GM21381 (cell line): ENCODE data around the gene KCNE2.
A peak's percentile ranks its signal among the peaks of the same experiment; 100 is the strongest.
"Not testable (repeated sequence)": the region's sequence is repeated elsewhere in the genome, so short reads cannot be mapped to it uniquely, and the experiment has no call there.

ENCODE experiments used
- ATAC-seq: cut with Tn5 transposase; IDR thresholded peaks from one replicate; pipeline ENCODE4 v1.9.1; 2021; ENCODE audit warnings: mild to moderate bottlenecking, moderate library complexity; ENCODE audit not compliant: unreplicated experiment

The KCNE2 gene

DNA sequence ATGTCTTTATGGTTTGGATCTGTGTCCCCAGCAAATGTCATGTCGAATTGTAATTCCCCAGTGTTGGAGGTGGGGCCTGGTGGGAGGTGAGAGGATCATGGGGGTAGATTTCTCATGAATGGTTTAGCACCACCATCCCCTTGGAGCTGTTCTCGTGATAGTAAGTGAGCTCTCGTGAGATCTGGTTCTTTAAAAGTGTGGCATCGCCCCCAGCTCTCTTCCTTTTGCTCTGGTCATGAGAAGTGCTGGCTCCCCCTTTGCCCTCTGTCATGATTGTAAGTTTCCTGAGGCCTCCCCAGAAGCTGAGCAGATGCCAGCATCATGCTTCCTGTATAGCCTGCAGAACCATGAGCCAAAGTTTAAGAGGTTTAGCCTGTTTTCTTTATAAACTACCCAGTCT, 11.2 kb upstream of the KCNE2 start:
- ATAC-seq: no peak

GRCh38 chr21:34353182-34353581, 10.6 kb upstream of the KCNE2 start:
- ATAC-seq: no peak

DNA sequence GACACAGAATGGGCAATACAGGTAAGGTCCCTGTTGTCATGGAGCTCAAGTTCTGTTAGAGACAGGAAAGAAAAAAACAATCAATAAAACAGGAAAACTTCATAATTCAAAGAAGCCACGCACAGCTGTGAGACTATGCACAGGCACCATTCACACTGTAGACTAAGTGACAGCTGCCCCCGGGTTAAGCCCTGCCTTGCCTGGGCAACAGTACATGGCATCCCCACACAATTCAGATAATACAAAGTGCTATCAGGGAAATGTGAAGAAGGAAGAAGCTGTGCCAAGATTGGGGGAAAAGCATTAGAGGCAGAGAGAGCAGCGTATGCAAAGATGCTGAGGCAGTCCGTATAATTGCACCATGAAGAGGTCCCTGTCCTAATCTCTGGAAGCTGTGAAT, 9.0 kb upstream of the KCNE2 start:
- no peak for ATAC-seq

DNA sequence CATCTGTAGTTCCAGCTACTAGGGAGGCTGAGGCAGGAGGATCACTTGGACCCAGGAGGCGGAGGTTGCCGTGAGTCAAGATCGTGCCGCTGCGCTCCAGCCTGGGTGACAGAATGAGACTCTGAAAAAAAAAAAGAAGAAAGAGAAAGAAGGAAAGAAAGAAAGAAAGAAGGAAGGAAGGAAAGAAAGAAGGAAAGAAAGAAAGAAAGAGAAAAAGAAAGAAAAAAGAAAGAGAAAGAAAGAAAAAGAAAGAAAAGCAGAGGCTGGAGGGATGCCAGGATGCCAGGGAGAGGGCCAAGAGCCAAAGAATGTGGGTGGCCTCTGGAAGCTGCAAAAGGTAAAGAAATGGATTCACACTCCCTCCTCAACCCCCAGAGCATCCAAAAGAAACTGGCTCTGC, 8.2 kb upstream of the KCNE2 start:
- no peak for ATAC-seq

DNA sequence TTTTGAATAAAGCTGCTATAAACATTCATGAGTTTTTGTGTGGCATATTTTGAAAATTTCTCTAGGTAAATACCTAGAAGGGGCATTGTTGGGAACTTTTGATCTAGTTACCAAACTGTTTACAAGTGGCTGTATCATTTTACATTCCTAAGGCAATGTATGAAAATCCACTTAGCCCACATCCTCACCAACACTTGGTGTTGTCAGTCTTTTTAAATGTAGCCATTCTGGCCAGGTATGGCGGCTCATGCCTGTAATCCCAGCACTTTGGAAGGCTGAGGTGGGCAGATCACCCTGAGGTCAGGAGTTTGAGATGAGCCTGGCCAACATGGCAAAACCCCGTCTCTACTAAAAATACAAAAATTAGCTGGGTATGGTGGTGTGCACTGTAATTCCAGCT, 5.9 kb upstream of the KCNE2 start:
- ATAC-seq: no peak

DNA sequence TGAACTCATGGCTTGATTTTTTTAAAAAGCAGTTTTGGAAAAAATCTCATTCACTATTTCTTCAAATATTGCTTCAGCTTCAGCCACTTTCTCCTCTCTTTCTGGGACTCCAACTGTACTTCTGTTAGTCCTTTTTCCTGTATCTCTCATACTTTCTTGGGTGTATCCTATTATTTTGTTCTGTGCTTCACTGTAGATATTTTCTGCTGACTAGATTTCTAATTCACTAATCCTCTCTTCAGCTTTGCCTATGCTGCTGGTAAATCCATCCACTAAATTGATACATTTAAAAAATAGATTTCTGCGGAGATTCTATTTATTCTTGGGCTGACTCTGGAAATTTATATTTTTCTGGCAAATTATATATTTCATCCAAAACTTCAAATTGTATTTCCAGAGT, 4.9 kb upstream of the KCNE2 start:
- ATAC-seq: no peak

DNA sequence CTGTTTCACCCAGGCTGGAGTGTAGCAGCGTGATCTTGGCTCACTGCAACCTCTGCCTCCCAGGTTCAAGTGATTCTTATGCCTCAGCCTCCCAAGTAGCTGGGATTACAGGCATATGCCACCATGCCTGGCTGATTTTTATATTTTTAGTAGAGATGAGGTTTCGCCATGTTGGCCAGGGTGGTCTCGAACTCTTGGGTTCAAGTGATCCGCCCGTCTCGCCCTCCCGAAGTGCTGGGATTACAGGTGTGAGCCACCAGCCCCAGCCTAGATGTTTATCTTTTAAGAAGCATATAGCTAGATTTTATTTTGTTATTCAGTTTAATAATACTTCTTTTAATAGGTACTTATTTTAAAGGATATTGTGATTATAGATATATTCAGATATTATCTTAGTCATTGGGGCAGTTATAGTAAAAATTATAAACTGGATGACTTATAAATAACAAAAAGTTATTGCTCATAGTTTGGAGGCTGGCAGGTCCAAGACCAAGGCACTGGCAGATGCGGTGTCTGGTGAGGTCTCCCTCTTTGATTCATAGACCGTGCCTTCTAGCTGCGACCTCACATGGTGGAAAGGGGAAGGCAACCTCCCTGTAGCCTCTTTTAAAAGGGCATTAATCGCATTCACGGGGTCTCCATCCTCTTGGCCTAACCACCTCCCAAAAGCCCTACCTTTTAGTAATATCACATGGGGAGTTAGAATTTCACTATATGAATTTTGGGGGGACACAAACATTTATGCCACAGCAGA, 3.1 kb upstream of the KCNE2 start:
- no peak for ATAC-seq

DNA sequence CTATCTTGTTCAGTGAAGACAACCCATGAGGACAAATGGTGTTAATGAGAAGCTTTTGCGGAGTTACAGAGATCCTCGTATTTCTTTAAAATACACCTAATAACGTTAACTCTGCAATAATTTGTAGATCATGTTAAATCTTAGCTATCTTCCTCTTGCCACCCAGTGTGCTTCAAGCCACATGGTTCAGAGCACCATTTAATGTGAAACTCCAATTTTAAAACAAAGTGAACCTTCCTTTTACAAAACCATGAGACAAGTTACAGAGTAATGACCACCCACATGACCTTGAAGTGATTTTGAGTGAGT, 1.7 kb upstream of the KCNE2 start:
- ATAC-seq: no peak

DNA sequence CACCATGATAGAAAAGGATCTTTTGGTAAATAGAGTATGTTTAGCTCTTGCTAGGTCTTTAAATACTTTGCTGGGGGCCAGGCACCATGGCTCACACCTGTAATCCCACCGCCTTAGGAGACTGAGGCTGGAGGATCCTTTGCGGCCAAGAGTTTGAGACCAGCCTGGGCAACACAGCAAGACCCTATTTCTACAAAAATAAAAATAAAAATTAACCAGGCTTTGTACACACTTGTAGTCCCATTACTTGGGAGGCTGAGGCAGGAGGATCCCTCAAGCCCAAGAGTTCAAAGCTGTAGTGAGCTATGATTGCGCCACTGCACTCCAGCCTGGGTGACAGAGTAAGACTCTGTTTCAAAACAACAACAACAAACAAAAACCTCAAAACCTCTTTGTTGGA, 1.1 kb upstream of the KCNE2 start:
- ATAC-seq: no peak

DNA sequence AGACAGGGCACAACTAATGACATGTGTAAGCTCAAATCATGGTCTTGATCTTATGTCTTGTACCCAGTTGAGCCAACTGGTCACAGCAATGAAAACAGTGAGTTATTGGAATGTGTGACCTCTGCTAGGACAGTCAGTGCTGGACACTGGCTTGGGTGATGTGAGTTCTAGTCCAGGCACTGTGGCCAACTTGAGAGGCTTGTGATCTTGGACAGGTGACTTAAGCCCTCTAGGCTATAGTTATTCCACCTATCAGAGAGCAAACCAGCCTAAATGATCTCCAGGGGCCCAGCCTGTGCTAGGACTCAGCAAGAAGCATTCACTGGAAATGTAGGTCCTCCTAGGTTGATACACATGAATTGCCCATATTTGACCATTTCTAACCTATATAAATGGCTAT, 1.1 kb downstream of the KCNE2 start:
- no peak for ATAC-seq

GRCh38 chr21:34365809-34366208, 2.0 kb downstream of the KCNE2 start:
- no peak for ATAC-seq

DNA sequence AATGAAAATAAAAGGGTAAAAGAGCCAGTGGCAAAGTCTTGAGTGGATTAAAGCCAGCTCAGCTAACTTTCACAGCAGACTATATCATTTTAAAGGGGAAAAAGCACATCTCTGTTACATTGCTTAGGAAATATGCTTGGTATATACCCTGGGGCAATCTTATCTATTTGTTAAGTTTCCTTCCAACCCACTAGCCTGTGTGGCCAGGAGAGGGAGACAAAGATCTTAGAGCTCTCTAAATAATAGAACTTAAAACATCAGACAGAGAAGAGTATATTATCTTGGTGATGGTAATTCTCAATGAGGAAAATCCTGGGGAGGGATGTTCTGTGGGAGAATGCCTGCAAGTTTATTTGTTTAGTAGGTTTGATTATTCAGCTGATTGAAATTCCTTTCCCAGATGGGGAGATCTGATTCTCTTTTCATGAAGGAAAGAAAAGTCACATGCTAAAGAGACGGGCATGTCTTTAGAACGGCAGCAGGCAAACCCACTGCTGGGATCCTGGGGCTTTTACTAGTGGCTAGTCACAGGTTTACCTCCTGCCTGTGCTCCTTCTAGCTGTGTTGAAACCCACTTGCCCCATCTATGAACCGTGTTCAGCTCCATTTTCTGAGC, 3.6 kb downstream of the KCNE2 start:
- ATAC-seq: no peak

DNA sequence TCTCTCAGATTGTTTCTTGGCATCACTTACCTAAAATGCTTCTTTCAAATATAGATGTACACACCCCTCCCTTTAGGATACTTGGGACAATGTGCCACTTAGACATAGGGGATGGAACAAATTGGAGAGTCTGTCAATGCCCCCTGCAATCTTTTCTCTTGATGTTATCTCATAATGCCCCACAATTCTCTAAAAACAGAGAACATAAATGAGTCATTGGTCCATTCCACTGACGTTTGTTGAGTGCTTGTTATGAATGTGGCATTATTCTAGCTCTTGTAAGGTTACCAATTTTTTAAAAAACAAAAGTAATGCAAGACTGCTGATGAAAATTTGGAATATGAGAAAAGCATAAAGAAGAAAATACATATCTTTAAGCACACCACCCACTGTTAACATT, 5.9 kb downstream of the KCNE2 start:
- no peak for ATAC-seq

- ATAC-seq: no peak
Observed at GRCh38 chr21:34372321-34372720, 8.5 kb downstream of the KCNE2 start.

DNA sequence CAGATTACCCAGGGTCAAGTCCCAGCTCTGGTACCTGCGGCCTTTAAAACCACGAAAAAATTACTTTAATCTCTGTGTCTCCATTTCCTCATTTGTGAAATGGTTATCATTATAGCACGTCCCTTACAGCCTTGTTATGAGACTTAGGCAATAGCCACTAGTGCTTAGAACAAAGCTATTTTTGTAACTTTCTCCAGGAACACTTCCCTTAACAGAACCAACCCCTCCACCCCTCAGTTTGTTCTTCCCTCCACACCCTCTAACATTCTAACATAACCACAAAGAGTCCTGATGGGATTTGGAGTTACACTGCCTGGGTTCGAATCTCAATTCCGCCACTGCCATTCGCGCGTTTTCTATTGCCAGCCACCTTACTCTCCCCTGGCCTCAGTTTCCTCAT, 10.7 kb downstream of the KCNE2 start:
- ATAC-seq: not testable (repeated sequence)

DNA sequence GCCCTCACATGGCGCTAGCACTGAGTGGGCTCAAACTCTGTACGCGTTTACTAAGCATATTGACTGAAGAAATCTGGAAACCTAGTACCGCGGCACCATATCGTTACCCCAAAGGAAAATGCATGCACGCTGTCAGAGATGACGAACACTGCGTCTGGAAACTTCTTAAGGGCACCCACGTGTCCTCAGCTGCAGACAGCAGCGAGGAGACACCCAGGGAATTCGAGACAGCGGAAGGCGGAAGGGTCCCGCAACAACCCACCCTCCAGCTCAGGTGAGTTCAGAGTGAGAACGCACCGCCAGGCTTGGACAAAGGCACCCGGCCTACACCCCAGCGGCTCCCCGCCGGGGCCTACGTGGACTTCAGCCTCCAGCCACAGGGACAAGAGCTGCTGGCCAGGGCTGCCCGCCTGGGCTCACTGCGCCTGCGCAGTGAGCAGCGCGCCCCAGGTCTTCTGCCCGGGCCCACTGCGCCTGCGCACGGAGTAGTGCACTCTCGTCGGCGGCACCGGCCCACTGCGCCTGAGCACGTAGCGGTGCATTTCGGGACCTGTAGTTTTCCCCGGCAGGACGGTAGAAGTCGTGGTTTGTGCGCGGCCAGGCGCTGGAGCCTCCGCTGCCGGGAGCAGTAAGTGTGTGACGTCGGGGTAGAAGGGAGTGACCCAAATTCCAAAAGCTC, 11.3 kb downstream of the KCNE2 start, which contains the start of gene SMIM11:
Gene SMIM11, plus strand, starts transcription at position 568 of the 679 bp plus-strand sequence. CDS start 3,998 bp downstream, outside the sequence.
- ATAC-seq: peak; percentile 92

- ATAC-seq: peak; percentile 70
Observed at GRCh38 chr21:34375619-34375972, 11.8 kb downstream of the KCNE2 start.

DNA sequence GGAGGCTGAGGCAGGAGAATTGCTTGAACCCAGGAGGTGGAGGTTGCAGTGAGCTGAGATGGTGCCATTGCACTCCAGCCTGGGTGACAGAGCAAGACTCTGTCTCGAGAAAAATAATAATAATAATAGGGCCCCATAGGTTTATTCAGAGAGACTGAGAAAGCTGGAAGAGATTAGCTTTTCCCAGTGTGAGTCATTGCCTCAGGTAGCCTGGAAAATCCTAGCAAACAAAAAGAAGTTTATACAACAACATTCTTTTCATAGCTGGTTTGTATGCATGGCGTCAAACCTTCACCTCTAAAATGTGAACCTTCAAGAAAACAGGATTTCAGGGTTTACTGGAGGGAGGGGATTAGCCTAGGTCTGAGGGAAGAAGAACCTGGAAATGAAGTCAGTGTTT, 19.3 kb downstream of the KCNE2 start:
- ATAC-seq: not testable (repeated sequence)

DNA sequence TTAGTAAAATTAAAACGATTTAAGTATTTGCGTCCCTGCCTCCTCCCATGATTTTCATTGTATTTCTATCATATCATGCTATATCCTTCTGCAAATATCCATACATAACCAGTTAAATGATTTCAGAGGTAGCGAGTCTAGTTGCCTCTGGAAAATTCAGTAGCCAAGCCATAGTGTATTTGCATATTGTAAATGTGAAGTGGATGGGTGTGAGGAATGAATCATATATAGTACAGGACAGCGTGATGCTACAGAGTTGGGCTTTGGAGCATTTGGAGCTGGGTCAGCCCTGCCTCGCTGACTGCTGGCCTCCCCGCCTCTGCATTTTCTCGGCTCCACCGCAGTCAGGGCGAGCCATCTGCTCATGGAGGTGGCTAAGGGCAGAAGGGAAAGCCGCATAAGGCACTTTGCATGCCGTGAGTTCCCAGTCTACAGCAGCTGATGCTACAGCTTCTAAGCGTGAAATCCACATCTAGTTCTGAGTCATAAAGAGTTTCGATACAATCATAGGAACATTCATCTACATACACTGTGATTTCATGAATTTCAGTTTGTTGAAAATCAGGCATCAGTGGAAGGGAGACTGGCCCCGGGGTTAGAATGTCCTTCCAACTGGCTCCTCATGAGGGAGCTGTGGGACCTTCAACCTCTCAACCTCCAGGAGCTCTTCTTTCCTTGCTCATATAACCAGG, 20.1 kb downstream of the KCNE2 start:
- ATAC-seq: peak; percentile 93

DNA sequence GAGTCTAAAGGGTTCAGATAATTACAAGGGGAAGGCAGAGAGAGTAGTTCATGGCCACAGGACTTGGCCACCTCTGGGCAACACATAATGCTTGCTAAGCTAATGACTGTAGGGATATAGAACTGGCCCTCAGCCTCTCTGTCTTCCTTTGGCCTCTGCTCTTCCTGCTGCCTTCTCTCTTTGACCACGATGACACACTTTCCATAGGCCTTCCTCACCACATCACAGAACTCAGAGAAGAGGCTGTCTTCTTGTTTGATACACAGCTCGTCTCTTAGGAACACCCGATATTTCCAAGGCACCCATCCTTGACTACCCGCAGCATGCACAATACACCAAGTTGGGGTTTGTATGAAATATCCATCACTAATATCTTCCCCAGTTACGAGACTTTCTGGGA, 36.7 kb downstream of the KCNE2 start:
- not testable (repeated sequence) for ATAC-seq

GRCh38 chr21:34404742-34405141, 40.9 kb downstream of the KCNE2 start:
- ATAC-seq: not testable (repeated sequence)

DNA sequence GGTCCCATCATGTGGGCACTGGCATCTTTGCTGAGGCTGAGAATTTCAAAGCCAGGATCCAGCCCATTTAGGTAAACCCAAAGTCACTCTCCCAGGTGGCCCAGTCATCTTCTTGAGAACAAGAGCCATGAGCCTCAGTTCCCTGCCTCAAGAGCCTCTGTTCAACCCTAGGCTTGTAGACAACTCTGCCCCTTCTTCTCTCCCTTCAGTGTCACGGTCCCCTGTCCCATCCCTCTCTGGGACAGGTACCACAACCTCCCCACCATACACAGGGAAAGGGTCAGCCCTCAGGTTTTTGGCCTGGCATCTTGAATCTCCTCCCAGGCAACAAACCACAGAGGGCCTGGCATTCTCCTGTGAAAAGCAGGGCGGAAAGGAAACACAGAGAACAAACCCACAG, 41.9 kb downstream of the KCNE2 start:
- ATAC-seq: not testable (repeated sequence)
